Measurements from ENCODE around the gene DDX20. TPM values are rescaled to one million over a fixed set of nuclear protein-coding genes. Genes with fewer than 3 reads are reported as not detected.

Gene DDX20
- total RNA-seq, 1 experiment from 2014 or later, result 22.2 TPM

DNA sequence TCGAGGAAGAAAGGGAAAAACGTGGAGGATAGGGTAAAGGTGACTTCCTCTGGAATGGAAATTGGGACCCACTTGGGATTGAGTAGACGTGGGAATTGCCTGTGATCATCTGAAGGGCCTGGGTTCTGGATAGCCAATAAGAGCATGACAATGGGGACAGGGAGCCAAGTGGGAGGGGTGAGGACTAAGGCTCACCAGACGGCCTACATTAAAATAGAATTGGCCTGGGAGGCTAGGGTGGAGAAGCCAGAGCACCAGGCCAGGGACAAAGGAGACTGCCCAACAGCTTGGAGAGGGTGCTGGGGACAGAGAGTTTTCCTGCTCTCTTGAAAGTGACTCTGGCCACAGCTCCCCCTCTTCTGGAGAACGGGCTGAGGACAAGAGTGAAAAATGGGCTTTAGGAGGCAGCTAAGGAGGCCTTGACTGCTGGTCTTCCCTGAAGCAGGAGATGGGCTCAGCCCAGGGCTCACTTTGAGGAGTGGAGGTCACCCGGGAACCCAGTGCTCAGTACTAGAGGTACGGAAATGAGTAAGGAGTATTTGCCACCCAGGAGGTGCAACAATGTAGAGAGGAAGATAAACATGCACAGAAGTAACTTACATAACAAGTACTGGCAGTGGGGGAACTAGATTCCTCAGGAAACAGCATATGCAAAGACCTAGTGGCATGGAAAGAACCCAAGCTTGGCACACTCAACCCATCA is 35.3 kb upstream of the DDX20 start:
- no TSS peak for BruUV-seq (replicated peaks)
- TF ChIP-seq EZH2phosphoT487 (IDR thresholded peaks at IDR 0.05; ENCODE audit: borderline replicate concordance, low read length) (no peak), EZH2 (IDR thresholded peaks at IDR 0.05; ENCODE audit: low read length, unreplicated experiment) (no peak)
- TF ChIP-seq, protein P1, sequence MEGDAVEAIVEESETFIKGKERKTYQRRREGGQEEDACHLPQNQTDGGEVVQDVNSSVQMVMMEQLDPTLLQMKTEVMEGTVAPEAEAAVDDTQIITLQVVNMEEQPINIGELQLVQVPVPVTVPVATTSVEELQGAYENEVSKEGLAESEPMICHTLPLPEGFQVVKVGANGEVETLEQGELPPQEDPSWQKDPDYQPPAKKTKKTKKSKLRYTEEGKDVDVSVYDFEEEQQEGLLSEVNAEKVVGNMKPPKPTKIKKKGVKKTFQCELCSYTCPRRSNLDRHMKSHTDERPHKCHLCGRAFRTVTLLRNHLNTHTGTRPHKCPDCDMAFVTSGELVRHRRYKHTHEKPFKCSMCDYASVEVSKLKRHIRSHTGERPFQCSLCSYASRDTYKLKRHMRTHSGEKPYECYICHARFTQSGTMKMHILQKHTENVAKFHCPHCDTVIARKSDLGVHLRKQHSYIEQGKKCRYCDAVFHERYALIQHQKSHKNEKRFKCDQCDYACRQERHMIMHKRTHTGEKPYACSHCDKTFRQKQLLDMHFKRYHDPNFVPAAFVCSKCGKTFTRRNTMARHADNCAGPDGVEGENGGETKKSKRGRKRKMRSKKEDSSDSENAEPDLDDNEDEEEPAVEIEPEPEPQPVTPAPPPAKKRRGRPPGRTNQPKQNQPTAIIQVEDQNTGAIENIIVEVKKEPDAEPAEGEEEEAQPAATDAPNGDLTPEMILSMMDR (conservative IDR thresholded peaks at IDR 0.05; ENCODE audit: low read depth, low read length), result no peak
- Histone ChIP-seq H3K4me1 (ENCODE audit: insufficient read depth, low read length) (peaks cover 15% of the 10 kb centered on the region), H3K27ac (ENCODE audit: low read length) (no peak overlapping the region), H3K79me2 (ENCODE audit: low read length) (no peaks in the 10 kb centered on the region), H3F3A (ENCODE audit: low read length, unreplicated experiment) (no peaks in the 10 kb centered on the region), H3K9me3 (ENCODE audit: low read length) (no peaks in the 10 kb centered on the region), H3K9me2 (replicated peaks; ENCODE audit: low read length) (no peaks in the 10 kb centered on the region), H3K4me2 (ENCODE audit: low read length) (no peak overlapping the region), H2AFZ (ENCODE audit: low read length) (no peak overlapping the region), H4K20me1 (ENCODE audit: low read length) (no peaks in the 10 kb centered on the region), H3K36me3 (ENCODE audit: low read depth, low read length) (no peaks in the 10 kb centered on the region), H3K9ac (ENCODE audit: low read length) (no peak overlapping the region), H3K4me3 (ENCODE audit: low read length) (no peak overlapping the region), H3K27me3 (ENCODE audit: low read length) (no peaks in the 10 kb centered on the region)
- ATAC-seq (no peak), DNase-seq (no peak)
- POLR2A ChIA-PET (ENCODE audit: unreplicated experiment), result no interaction called here
- intact Hi-C loops (cut with micrococcal nuclease), result no loop called here
- CTCF ChIA-PET, result no interaction called here

DNA sequence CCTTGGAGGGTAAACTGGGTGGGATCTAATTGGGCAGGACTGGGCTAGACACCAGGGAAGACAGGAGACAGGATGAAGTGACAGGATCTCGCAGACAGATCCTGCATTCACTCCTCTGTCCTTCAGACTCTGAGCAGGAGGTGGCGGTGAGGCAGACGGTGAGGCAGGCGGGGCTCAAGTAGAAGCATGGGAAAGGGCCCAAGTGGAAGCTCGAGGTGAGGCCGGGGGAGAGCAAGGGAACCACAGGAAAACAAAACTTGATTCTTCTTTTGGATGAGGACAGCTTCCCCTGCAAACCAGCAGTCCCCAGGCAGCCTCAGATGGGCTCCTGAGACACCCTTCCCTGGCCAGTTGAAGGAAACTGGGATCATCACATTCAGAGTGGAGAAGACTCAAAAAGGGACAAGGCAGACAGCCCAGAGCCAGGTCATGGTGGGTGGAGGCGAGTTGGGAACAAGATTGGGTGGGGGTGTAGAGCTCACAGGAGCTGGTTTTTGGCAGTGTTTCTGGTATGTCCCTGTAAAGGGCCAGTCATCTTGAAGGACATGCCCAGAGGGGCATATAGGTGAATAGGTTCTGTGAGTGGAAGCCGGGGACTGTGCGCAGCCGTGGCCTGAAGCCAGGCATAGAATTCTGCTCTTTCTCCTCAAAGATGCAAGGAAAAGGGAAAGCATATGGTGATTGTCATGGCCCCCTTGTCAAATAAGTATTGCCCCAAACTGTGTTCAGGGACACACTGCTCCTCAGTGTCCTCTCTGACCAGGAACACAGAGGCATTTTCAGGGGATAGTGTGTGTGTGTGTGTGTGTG is 34.5 kb upstream of the DDX20 start:
- CTCF ChIA-PET, result no interaction called here
- POLR2A ChIA-PET (ENCODE audit: unreplicated experiment), result no interaction called here
- TF ChIP-seq EZH2phosphoT487 (IDR thresholded peaks at IDR 0.05; ENCODE audit: borderline replicate concordance, low read length), result no peak
- TF ChIP-seq, protein P1 (conservative IDR thresholded peaks at IDR 0.05; ENCODE audit: low read depth, low read length), result no peak
- no peak for TF ChIP-seq EZH2 (IDR thresholded peaks at IDR 0.05; ENCODE audit: low read length, unreplicated experiment)
- Histone ChIP-seq H3K9me2 (replicated peaks; ENCODE audit: low read length) (no peaks in the 10 kb centered on the region), H3K27ac (ENCODE audit: low read length) (no peak overlapping the region), H4K20me1 (ENCODE audit: low read length) (no peaks in the 10 kb centered on the region), H3K4me2 (ENCODE audit: low read length) (0 out of 2 replicates have a peak overlapping the region, but pooled peaks have one; percentile 22), H3K9me3 (ENCODE audit: low read length) (no peaks in the 10 kb centered on the region), H3K4me1 (ENCODE audit: insufficient read depth, low read length) (peaks cover 15% of the 10 kb centered on the region), H3F3A (ENCODE audit: low read length, unreplicated experiment) (no peaks in the 10 kb centered on the region), H2AFZ (ENCODE audit: low read length) (no peak overlapping the region), H3K36me3 (ENCODE audit: low read depth, low read length) (no peaks in the 10 kb centered on the region), H3K27me3 (ENCODE audit: low read length) (no peaks in the 10 kb centered on the region), H3K9ac (ENCODE audit: low read length) (no peak overlapping the region), H3K79me2 (ENCODE audit: low read length) (no peaks in the 10 kb centered on the region), H3K4me3 (ENCODE audit: low read length) (no peak overlapping the region)
- ATAC-seq (peak; percentile 39; the same call in 1 of the 2 replicates), DNase-seq (peak; percentile 40)
- BruUV-seq (replicated peaks), result no TSS peak
- intact Hi-C loops (cut with micrococcal nuclease), result no loop called here

Data from PC-3 (cell line).